HepG2 (cell line): ENCODE results near the gene GBX1. TPM values are rescaled to one million over a fixed set of nuclear protein-coding genes. Genes with fewer than 3 reads are reported as not detected.
A peak's percentile ranks its signal among the peaks of the same experiment; 100 is the strongest.

Source experiments
- AHR ChIP-seq: IDR thresholded peaks from 2 replicates; pipeline ENCODE4 v1.6.1; 2018; ENCODE audit warnings: missing genetic modification reagents, missing compliant biosample characterization
- ATF2 ChIP-seq: sonication (generic); formaldehyde crosslinking; IDR thresholded peaks from 2 replicates; pipeline ENCODE4 v1.4.0; 2020; ENCODE audit warnings: missing genetic modification reagents
- FUBP1 ChIP-seq: sonication (generic); formaldehyde crosslinking; IDR thresholded peaks from 2 replicates; pipeline ENCODE4 v1.5.1; 2020; ENCODE audit warnings: missing genetic modification reagents, mild to moderate bottlenecking, borderline replicate concordance
- LCORL ChIP-seq, 2 experiments: fragments of 450-650 bp in 1 of 2; sonication (generic) in 1 of 2; formaldehyde crosslinking in 1 of 2; IDR thresholded peaks; 2 replicates each; pipeline versions ENCODE4 v1.5.0 to v1.6.1; 2017 to 2020; ENCODE audit warnings: antibody characterized with exemption in 1 of 2, missing genetic modification reagents in 1 of 2
- REST ChIP-seq, 2 experiments: IDR thresholded peaks; 2 replicates each; pipeline ENCODE4 v1.6.1; 2011 to 2012; ENCODE audit warnings: low read length in 2 of 2, borderline replicate concordance in 1 of 2, low read depth in 1 of 2, mild to moderate bottlenecking in 1 of 2, moderate library complexity in 1 of 2
- TFDP2 ChIP-seq: sonication (generic); formaldehyde crosslinking; IDR thresholded peaks from 2 replicates; pipeline ENCODE4 v1.4.0; 2020; ENCODE audit warnings: missing genetic modification reagents
- UBTF ChIP-seq: sonication (generic); formaldehyde crosslinking; IDR thresholded peaks from 2 replicates; pipeline ENCODE4 v1.4.0; 2020; ENCODE audit warnings: mild to moderate bottlenecking, missing genetic modification reagents
- ZBTB49 ChIP-seq: sonication (generic); formaldehyde crosslinking; IDR thresholded peaks from 2 replicates; pipeline ENCODE4 v1.4.0; 2020; ENCODE audit warnings: missing genetic modification reagents, borderline replicate concordance
- ZFP36L2 ChIP-seq: sonication (generic); formaldehyde crosslinking; IDR thresholded peaks from 2 replicates; pipeline ENCODE4 v1.4.0; 2020; ENCODE audit warnings: missing genetic modification reagents
- ZMYM3 ChIP-seq: sonication (generic); formaldehyde crosslinking; IDR thresholded peaks from 2 replicates; pipeline ENCODE4 v1.5.1; 2020; ENCODE audit warnings: mild to moderate bottlenecking, missing genetic modification reagents
- ZNF160 ChIP-seq: sonication (generic); formaldehyde crosslinking; IDR thresholded peaks from 2 replicates; pipeline ENCODE4 v1.8.0; 2022; ENCODE audit warnings: mild to moderate bottlenecking, inconsistent platforms, missing genetic modification reagents
- ZNF660 ChIP-seq: sonication (generic); formaldehyde crosslinking; IDR thresholded peaks from 2 replicates; pipeline ENCODE4 v1.5.1; 2020; ENCODE audit warnings: mild to moderate bottlenecking, low read depth, missing genetic modification reagents, borderline replicate concordance
- ZZZ3 ChIP-seq: sonication (generic); formaldehyde crosslinking; IDR thresholded peaks from 2 replicates; pipeline ENCODE4 v1.4.0; 2020; ENCODE audit warnings: missing genetic modification reagents, mild to moderate bottlenecking, borderline replicate concordance
- polyA plus RNA-seq, 8 experiments: library from polyadenylated mRNA; depleted of rRNA in 3 of 8; stranded (reverse) in 7 of 8; unstranded in 1 of 8; fragments of >200 nt; fragmentation: Illumina TruSeq in 4 of 8; extraction: Trizol in 4 of 8; gene quantifications; 2 replicates each; pipeline versions ENCODE4 v1.2.1 to v1.2.3, GENCODE V29; 2011 to 2016; ENCODE audit warnings: low read depth in 4 of 8, missing spikeins in 1 of 8, mixed read lengths in 1 of 8; ENCODE audit not compliant: insufficient read depth in 1 of 8
- total RNA-seq, 5 experiments: library from RNA; depleted of rRNA; stranded (reverse); fragments of >200 nt; fragmentation: Illumina TruSeq; extraction: Trizol; gene quantifications; 2 replicates each; pipeline ENCODE4 v1.2.3, GENCODE V29; 2016; ENCODE audit warnings: low read depth in 1 of 5

GBX1 gene
- total and polyA plus RNA-seq, 2 of the 13 experiments (the other 11 are each of a cell fraction or from before 2014, with no cell fraction given): not detected

- TF ChIP-seq REST (IDR thresholded peaks at IDR 0.05; ENCODE audit: borderline replicate concordance in 1 of 2, low read depth in 1 of 2, low read length in 2 of 2) (no peak), FUBP1 (no peak), LCORL (IDR thresholded peaks at IDR 0.05) (no peak), LCORL (CRISPR knock-in tag; IDR thresholded peaks at IDR 0.05) (peak; percentile 48; the same call in 1 of the 2 replicates), ZBTB49 (CRISPR knock-in tag) (no peak), ATF2 (CRISPR knock-in tag) (peak; percentile 74), ZMYM3 (no peak), AHR (CRISPR knock-in tag) (peak; percentile 83; the same call in 1 of the 2 replicates), UBTF (CRISPR knock-in tag) (peak; percentile 49; the same call in 1 of the 2 replicates), TFDP2 (CRISPR knock-in tag) (no peak), ZNF160 (CRISPR knock-in tag) (no peak), ZZZ3 (no peak), ZNF660 (no peak), ZFP36L2 (CRISPR knock-in tag) (no peak)
These were observed 5.0 kb upstream of the GBX1 start (continued) for GRCh38 chr7:151172273-151173141.
